CD8-positive, alpha-beta memory T cell (primary cell): Measurements from ENCODE around the gene ALPG. TPM values are rescaled to one million over a fixed set of nuclear protein-coding genes. Genes with fewer than 3 reads are reported as not detected.
"Not testable (repeated sequence)": the region's sequence is repeated elsewhere in the genome, so short reads cannot be mapped to it uniquely, and the experiment has no call there.

ENCODE experiments used
- CTCF ChIA-PET: fragments of 350-600 bp; sonication (Branson Sonifier 250); formaldehyde crosslinking; loops from one replicate; lab custom pipeline; 2021; ENCODE audit warnings: antibody characterized with exemption; lab: Charles Lee
- POLR2A ChIA-PET: fragments of 350-600 bp; sonication (Branson Sonifier 250); formaldehyde crosslinking; loops from one replicate; lab custom pipeline; 2021; ENCODE audit warnings: antibody characterized with exemption; lab: Charles Lee
- DNase-seq, 5 donors: peaks; one replicate each; pipeline versions ENCODE4 v3.0.0 to v3.0.0-alpha.2; 2020 to 2022; ENCODE audit warnings: mixed read lengths in 1 of 5
- H3K27ac ChIP-seq: one replicate; pipeline ENCODE4 v1.7.0; 2013; ENCODE audit warnings: low read depth, mild to moderate bottlenecking, low read length, moderate library complexity
- H3K27me3 ChIP-seq: 2 replicates; pipeline ENCODE4 v1.7.0; 2013; ENCODE audit warnings: low read length, mild to moderate bottlenecking; ENCODE audit not compliant: insufficient read depth, poor library complexity, severe bottlenecking
- H3K36me3 ChIP-seq: 2 replicates; pipeline ENCODE4 v1.7.0; 2013; ENCODE audit warnings: mild to moderate bottlenecking, low read length, moderate library complexity; ENCODE audit not compliant: insufficient read depth
- H3K4me1 ChIP-seq: 2 replicates; pipeline ENCODE4 v1.7.0; 2013; ENCODE audit warnings: mild to moderate bottlenecking, low read length, moderate library complexity; ENCODE audit not compliant: insufficient read depth
- H3K4me3 ChIP-seq: 2 replicates; pipeline ENCODE4 v1.7.0; 2013; ENCODE audit warnings: mild to moderate bottlenecking, low read length
- H3K9me3 ChIP-seq: 2 replicates; pipeline ENCODE4 v1.7.0; 2013; ENCODE audit warnings: mild to moderate bottlenecking, low read length
- H3K27ac Mint-ChIP-seq, 8 donors: one replicate each; pipeline ENCODE4 v1.8.0; 2020 to 2021; ENCODE audit warnings: mixed read lengths in 8 of 8, mild to moderate bottlenecking in 6 of 8, inconsistent platforms in 3 of 8, moderate library complexity in 3 of 8
- H3K27me3 Mint-ChIP-seq, 2 donors: one replicate each; pipeline ENCODE4 v1.8.0; 2020 to 2021; ENCODE audit warnings: mixed read lengths in 2 of 2, mild to moderate bottlenecking in 1 of 2, moderate library complexity in 1 of 2
- H3K36me3 Mint-ChIP-seq, 3 donors: one replicate each; pipeline ENCODE4 v1.8.0; 2020 to 2021; ENCODE audit warnings: mixed read lengths in 3 of 3, inconsistent platforms in 1 of 3, mild to moderate bottlenecking in 1 of 3
- H3K4me1 Mint-ChIP-seq, 3 donors: one replicate each; pipeline ENCODE4 v1.8.0; 2020 to 2021; ENCODE audit warnings: mixed read lengths in 3 of 3, inconsistent platforms in 1 of 3, mild to moderate bottlenecking in 1 of 3
- H3K4me3 Mint-ChIP-seq, 7 donors: one replicate each; pipeline ENCODE4 v1.8.0; 2020 to 2021; ENCODE audit warnings: mixed read lengths in 7 of 7, mild to moderate bottlenecking in 6 of 7, moderate library complexity in 4 of 7, inconsistent platforms in 2 of 7
- H3K9me3 Mint-ChIP-seq, 5 donors: one replicate each; pipeline ENCODE4 v1.8.0; 2020 to 2022; ENCODE audit warnings: mixed read lengths in 5 of 5, mild to moderate bottlenecking in 3 of 5, moderate library complexity in 2 of 5, inconsistent platforms in 1 of 5
- polyA plus RNA-seq: library from polyadenylated mRNA; unstranded; fragments of 300-500 nt; fragmentation: Illumina TruSeq; gene quantifications from one replicate; pipeline ENCODE4 v1.2.3, GENCODE V29; 2021
- total RNA-seq, 2 experiments: library from RNA; stranded (reverse); gene quantifications; one replicate each; pipeline ENCODE4 v1.2.3, GENCODE V29; 2021

ALPG gene
- total and polyA plus RNA-seq, 3 experiments from 2014 or later, result not detected

DNA sequence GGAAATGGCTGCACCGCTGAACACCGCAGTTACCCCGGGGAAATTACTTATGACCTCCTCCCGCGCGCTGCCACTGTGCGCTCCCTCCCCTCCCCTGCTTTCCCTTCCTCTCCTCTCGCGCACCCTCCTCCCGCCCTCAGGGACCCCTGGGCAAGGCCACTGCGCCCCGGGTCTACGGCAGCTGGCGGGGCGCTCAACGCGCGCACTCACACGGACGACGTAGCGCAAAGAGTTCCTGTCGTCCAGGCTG is 20.2 kb upstream of the ALPG start:
- Histone ChIP-seq H3K9me3 (no peaks in the 10 kb centered on the region), H3K27ac (no peak overlapping the region), H3K27me3 (no peaks in the 10 kb centered on the region), H3K4me3 (no peak overlapping the region), H3K4me1 (no peaks in the 10 kb centered on the region), H3K36me3 (no peaks in the 10 kb centered on the region)
- ChIA-PET POLR2A (no interaction called here), CTCF (interaction anchor here (1.0 kb wide), 1 partner anchor 15 kb away, joined by 3 read pairs; no protein-coding TSS in a partner anchor)
- H3K9me3 Mint-ChIP-seq, result peaks cover 0 to 2% (median 0%) of the 10 kb centered on the region in 5 donors
- peaks cover 0 to 1% (median 0%) of the 10 kb centered on the region in 3 donors for H3K36me3 Mint-ChIP-seq
- no peak for DNase-seq
- peaks cover 35 to 60% of the 10 kb centered on the region in 2 donors for H3K27me3 Mint-ChIP-seq
- H3K4me3 Mint-ChIP-seq, result peak overlapping the region in 3 of 7 donors; percentile 14 to 44 (median 18)
- no peak overlapping the region for H3K27ac Mint-ChIP-seq
- peaks cover 0 to 7% (median 5%) of the 10 kb centered on the region in 3 donors for H3K4me1 Mint-ChIP-seq

DNA sequence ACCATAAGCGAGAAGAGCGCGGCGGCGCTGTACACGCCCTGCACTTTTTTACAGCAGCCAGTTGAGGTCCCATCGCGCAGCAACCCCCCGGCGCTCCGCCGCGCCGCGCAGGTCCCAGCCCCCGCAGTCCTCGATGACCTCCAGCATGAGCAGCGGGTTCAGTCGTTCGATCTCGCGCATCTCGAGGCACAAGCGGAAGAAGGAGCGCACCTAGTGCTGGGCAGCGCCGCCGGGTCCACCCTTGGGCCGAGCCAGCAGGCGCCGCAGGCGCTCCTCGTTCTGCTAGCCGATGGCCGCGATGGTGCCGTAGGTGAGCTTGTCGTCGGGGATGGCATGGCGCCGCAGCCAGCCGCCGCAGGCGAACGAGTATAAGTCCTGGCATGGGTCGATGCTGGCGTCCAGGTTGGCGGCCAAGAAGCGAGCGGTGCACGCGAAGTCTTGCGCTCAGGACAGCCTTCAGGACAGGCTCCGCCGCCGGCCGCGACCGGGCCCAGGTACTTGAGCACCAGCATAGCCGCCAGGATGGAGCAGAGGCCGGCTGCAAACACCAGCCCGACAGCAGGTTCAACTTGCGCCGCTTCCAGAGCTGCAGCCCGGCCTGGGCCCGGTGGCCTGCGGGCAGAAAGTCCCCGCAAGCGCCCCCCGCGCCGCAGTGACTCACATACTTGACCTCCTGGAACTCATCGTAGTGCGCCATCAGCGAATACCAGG is 19.7 kb upstream of the ALPG start:
- Histone ChIP-seq H3K27me3 (no peaks in the 10 kb centered on the region), H3K36me3 (no peaks in the 10 kb centered on the region), H3K4me3 (no peak overlapping the region), H3K4me1 (no peaks in the 10 kb centered on the region), H3K27ac (no peak overlapping the region), H3K9me3 (no peaks in the 10 kb centered on the region)
- no peak overlapping the region for H3K4me3 Mint-ChIP-seq
- peaks cover 33 to 58% of the 10 kb centered on the region in 2 donors for H3K27me3 Mint-ChIP-seq
- H3K9me3 Mint-ChIP-seq, result peaks cover 0 to 2% (median 0%) of the 10 kb centered on the region in 5 donors
- CTCF ChIA-PET, result no interaction called here
- H3K27ac Mint-ChIP-seq, result no peak overlapping the region
- H3K36me3 Mint-ChIP-seq, result peaks cover 0 to 1% (median 0%) of the 10 kb centered on the region in 3 donors
- POLR2A ChIA-PET, result no interaction called here
- peaks cover 0 to 7% (median 5%) of the 10 kb centered on the region in 3 donors for H3K4me1 Mint-ChIP-seq
- no peak for DNase-seq

DNA sequence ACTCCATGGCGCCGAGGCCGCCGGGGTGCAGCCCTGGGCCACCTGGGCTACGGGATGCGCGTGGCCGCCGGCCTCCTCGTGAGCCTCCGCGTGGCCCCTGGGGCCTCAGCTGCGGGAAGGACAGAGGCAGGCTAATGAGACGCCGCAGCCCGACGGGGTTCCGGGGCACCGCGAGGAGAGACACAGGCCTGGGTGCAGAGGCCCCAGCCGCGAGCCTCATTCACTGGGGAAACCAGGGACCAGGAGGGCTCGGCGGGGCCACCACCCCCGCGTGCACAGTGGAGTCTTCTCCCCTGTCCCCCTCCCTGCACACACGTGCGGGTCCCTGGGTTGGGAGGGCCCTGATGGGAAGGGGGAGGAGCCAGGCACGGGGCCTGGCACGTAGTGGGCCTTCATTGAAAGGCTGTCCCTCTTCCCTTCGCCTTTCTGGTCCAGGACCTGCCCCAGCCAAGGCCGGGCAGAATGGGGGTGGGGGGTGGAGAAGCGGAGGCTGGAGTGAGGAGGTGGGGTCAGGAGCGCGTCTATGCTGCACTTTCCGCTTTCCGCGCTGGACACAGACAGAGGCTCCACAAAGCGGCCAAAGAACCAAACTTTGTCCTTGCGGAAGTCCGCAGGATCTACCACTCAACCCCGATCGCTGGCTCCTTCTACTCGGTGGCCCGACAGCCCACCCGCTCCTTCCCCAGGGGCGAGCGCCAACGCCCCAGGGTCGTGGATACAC is 19.0 kb upstream of the ALPG start:
- H3K9me3 ChIP-seq, result no peaks in the 10 kb centered on the region
- CTCF ChIA-PET, result no interaction called here

DNA sequence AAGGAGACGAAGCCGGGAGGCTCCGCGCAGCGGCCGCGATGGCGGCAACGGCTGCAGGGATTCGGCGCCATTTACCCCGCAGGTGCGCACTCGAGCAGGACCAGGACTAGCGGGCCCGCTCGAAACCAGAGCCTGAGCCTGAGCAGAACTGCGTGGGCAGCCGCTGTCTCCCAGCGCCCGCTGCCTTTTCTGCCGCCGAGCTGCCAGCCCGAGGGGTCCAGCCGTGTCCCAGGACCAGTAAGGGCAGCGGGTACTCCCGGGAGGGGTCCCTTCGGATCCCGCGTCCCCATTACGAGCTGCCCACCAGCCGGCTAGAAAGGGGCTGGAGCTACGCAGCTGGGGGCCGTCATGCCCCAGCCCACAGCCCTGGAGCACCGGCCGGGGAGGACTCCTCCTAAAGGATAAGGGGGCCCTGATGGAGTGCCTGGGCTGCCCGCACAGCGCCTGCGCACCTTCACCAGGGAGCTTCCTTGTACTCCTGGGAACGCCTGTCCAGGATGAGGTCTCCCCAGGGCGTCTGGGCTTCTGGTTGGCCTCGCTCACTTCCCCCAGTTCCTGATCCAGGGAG is 18.2 kb upstream of the ALPG start:
- H3K9me3 ChIP-seq, result no peaks in the 10 kb centered on the region
- H3K36me3 ChIP-seq, result no peaks in the 10 kb centered on the region
- no peaks in the 10 kb centered on the region for H3K4me1 ChIP-seq
- DNase-seq, result no peak
- H3K27ac ChIP-seq, result no peak overlapping the region
- Mint-ChIP-seq H3K36me3 (peaks cover 0 to 1% (median 0%) of the 10 kb centered on the region in 3 donors), H3K27ac (no peak overlapping the region), H3K9me3 (peaks cover 0 to 2% (median 0%) of the 10 kb centered on the region in 5 donors), H3K4me1 (peaks cover 0 to 7% (median 5%) of the 10 kb centered on the region in 3 donors), H3K27me3 (peaks cover 26 to 50% of the 10 kb centered on the region in 2 donors), H3K4me3 (no peak overlapping the region)
- CTCF ChIA-PET, result no interaction called here
- no peak overlapping the region for H3K4me3 ChIP-seq
- no peaks in the 10 kb centered on the region for H3K27me3 ChIP-seq
- POLR2A ChIA-PET, result no interaction called here

More for the DNA sequence above, 19.0 kb upstream of the ALPG start:
- Mint-ChIP-seq H3K9me3 (peaks cover 0 to 2% (median 0%) of the 10 kb centered on the region in 5 donors), H3K4me3 (no peak overlapping the region), H3K27ac (no peak overlapping the region), H3K27me3 (peaks cover 29 to 56% of the 10 kb centered on the region in 2 donors), H3K4me1 (peaks cover 0 to 7% (median 5%) of the 10 kb centered on the region in 3 donors), H3K36me3 (peaks cover 0 to 1% (median 0%) of the 10 kb centered on the region in 3 donors)
- Histone ChIP-seq H3K27ac (no peak overlapping the region), H3K27me3 (no peaks in the 10 kb centered on the region), H3K4me1 (no peaks in the 10 kb centered on the region), H3K4me3 (no peak overlapping the region), H3K36me3 (no peaks in the 10 kb centered on the region)
- POLR2A ChIA-PET, result no interaction called here
- no peak for DNase-seq

DNA sequence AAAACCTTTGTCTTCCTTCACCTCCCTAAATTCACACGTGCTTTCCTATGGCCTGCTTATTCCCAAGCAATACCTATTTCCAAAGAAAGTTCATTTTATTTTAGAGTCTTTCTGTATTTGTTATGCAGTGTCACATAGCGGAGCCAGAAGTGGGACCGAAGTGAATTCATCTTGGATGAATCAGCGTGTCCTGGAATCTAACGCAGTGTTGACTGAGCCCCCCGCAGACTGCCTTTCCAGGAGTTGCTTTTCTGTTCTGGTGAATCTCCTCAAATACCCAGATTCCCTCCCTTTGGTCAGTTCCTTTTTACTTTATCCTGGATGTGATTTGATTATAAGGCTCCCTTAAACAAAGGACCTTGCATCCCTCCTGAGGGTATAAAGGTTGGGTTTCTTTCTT is 17.3 kb upstream of the ALPG start:
- Histone ChIP-seq H3K9me3 (no peaks in the 10 kb centered on the region), H3K27ac (no peak overlapping the region), H3K36me3 (no peaks in the 10 kb centered on the region), H3K4me3 (no peak overlapping the region), H3K4me1 (no peaks in the 10 kb centered on the region), H3K27me3 (no peaks in the 10 kb centered on the region)
- CTCF ChIA-PET, result no interaction called here
- POLR2A ChIA-PET, result no interaction called here
- H3K36me3 Mint-ChIP-seq, result peaks cover 0 to 1% (median 0%) of the 10 kb centered on the region in 3 donors
- peaks cover 0 to 2% (median 0%) of the 10 kb centered on the region in 5 donors for H3K9me3 Mint-ChIP-seq
- H3K27me3 Mint-ChIP-seq, result peaks cover 24 to 48% of the 10 kb centered on the region in 2 donors
- no peak for DNase-seq
- H3K4me3 Mint-ChIP-seq, result no peak overlapping the region
- H3K4me1 Mint-ChIP-seq, result peaks cover 0 to 7% (median 5%) of the 10 kb centered on the region in 3 donors
- H3K27ac Mint-ChIP-seq, result no peak overlapping the region

DNA sequence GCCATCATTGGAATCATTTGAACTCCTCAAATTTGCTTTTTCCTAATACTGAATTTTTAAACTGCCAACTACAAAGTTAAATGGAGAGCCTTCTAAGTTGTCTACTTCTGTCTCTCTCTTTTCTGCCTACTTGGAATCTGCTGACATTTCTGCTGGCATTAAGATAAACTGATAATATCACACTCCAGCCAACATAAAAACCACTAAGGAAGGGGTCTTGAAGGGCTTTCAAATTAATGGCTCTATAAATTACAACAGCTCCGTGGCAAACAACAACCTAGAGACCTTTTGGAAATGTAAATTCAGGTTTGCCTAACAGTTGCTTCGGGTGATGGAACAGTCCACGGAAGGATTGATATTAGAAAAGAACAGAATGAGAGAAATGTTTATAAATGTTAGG is 16.0 kb upstream of the ALPG start:
- Histone ChIP-seq H3K9me3 (no peaks in the 10 kb centered on the region), H3K27me3 (no peaks in the 10 kb centered on the region), H3K4me1 (no peaks in the 10 kb centered on the region), H3K4me3 (no peak overlapping the region), H3K27ac (no peak overlapping the region), H3K36me3 (no peaks in the 10 kb centered on the region)
- CTCF ChIA-PET, result no interaction called here
- DNase-seq, result no peak
- peaks cover 0 to 2% (median 0%) of the 10 kb centered on the region in 5 donors for H3K9me3 Mint-ChIP-seq
- peaks cover 12 to 42% of the 10 kb centered on the region in 2 donors for H3K27me3 Mint-ChIP-seq
- POLR2A ChIA-PET, result no interaction called here
- H3K4me1 Mint-ChIP-seq, result peaks cover 0 to 7% (median 5%) of the 10 kb centered on the region in 3 donors
- peaks cover 0 to 1% (median 0%) of the 10 kb centered on the region in 3 donors for H3K36me3 Mint-ChIP-seq
- H3K4me3 Mint-ChIP-seq, result no peak overlapping the region
- no peak overlapping the region for H3K27ac Mint-ChIP-seq

DNA sequence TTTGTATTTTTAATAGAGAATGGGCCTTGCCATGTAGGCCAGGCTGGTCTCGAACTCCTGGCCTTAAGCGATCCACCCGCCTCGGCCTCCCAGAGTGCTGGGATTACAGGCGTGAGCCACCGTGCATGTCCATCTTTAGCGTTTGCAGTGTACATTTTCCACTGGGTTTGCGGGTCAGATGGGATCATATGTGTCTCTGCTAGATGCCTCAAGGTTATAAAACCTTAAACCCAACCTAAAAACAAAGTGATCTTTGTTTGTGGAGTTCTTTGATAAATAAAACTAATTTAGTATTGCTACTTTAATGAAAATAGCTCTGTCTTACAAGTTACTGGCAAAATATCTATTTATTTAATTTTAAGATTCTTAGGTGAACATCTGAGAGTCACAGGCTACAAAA is 13.1 kb upstream of the ALPG start:
- Histone ChIP-seq H3K27ac (no peak overlapping the region), H3K4me3 (no peak overlapping the region), H3K4me1 (no peaks in the 10 kb centered on the region), H3K27me3 (no peaks in the 10 kb centered on the region), H3K36me3 (no peaks in the 10 kb centered on the region), H3K9me3 (no peaks in the 10 kb centered on the region)
- CTCF ChIA-PET, result no interaction called here
- POLR2A ChIA-PET, result no interaction called here
- no peak overlapping the region for H3K4me3 Mint-ChIP-seq
- H3K36me3 Mint-ChIP-seq, result peaks cover 0 to 1% (median 0%) of the 10 kb centered on the region in 3 donors
- H3K27ac Mint-ChIP-seq, result no peak overlapping the region
- peaks cover 0 to 1% (median 0%) of the 10 kb centered on the region in 3 donors for H3K4me1 Mint-ChIP-seq
- DNase-seq, result no peak
- H3K9me3 Mint-ChIP-seq, result peaks cover 0 to 2% (median 0%) of the 10 kb centered on the region in 5 donors
- peaks cover 7 to 31% of the 10 kb centered on the region in 2 donors for H3K27me3 Mint-ChIP-seq

DNA sequence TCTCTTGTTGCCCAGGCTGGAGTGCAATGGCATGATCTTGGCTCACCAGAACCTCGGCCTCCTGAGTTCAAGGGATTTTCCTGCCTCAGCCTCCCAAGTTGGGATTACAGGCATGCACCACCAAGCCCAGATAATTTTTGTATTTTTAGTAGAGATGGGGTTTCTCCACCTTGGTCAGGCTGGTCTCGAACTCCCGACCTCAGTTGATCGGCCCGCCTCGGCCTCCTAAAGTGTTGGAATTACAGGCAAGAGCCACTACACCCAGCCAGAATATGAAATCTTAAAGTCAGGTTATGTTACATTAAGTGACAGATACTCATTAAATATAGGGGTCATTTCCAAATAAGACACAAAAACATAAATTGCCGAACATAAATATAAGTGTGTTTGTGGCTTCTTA is 12.2 kb upstream of the ALPG start:
- H3K27ac Mint-ChIP-seq, H3K4me1 Mint-ChIP-seq, H3K4me1 ChIP-seq, H3K4me3 Mint-ChIP-seq, POLR2A ChIA-PET, H3K36me3 Mint-ChIP-seq, H3K4me3 ChIP-seq, CTCF ChIA-PET, DNase-seq, H3K27ac ChIP-seq, H3K9me3 ChIP-seq, H3K27me3 ChIP-seq, H3K9me3 Mint-ChIP-seq, H3K36me3 ChIP-seq: not testable (repeated sequence)
- peaks cover 3 to 27% of the 10 kb centered on the region in 2 donors for H3K27me3 Mint-ChIP-seq
